GM12874 (cell line): ENCODE data around the gene EPHA2.

ENCODE experiments used
- TF ChIP-seq, protein P1 (sequence below): IDR thresholded peaks from 2 replicates; pipeline ENCODE4 v1.5.1; 2011; ENCODE audit warnings: low read depth, mild to moderate bottlenecking, control low read depth, low read length, moderate library complexity; ENCODE audit not compliant: insufficient read depth

EPHA2 gene

DNA sequence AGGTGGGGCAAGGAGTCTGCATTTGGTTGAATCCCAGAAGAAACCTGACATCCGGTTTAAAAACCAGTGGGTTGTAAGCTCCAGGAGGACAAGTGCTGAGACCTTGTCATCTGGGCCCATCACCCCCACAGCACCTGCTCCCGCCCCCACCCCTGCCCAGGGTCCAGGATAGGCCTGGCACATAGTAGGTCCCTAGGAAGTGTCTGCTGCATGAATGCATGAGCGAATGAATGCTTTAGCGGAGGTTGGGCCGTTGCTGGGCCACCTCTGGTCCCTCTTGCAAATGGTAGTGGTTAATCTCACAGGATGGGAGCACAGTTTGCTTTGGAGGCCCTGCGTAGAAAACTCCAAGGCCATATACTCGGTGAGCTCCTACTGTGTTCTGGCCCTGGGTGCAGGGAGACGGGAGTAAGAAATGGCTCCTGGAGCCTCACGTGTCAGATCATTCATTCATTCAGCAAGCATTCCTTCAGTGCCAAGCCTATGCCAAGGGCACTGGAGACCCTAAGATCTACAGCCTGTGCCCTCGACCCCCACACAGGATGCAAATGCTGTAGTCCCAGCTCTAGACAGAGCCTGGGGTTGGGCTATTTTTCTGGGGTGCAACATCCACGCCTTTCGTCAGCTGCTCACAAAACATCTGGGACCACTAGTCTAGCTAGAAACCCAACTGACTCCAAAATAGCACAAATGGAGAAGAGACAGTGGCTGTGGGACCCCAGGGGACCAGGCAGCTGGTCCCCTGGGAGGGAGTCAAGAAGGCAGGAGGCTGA is 28.9 kb downstream of the EPHA2 start:
- TF ChIP-seq, protein P1, sequence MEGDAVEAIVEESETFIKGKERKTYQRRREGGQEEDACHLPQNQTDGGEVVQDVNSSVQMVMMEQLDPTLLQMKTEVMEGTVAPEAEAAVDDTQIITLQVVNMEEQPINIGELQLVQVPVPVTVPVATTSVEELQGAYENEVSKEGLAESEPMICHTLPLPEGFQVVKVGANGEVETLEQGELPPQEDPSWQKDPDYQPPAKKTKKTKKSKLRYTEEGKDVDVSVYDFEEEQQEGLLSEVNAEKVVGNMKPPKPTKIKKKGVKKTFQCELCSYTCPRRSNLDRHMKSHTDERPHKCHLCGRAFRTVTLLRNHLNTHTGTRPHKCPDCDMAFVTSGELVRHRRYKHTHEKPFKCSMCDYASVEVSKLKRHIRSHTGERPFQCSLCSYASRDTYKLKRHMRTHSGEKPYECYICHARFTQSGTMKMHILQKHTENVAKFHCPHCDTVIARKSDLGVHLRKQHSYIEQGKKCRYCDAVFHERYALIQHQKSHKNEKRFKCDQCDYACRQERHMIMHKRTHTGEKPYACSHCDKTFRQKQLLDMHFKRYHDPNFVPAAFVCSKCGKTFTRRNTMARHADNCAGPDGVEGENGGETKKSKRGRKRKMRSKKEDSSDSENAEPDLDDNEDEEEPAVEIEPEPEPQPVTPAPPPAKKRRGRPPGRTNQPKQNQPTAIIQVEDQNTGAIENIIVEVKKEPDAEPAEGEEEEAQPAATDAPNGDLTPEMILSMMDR: no peak

DNA sequence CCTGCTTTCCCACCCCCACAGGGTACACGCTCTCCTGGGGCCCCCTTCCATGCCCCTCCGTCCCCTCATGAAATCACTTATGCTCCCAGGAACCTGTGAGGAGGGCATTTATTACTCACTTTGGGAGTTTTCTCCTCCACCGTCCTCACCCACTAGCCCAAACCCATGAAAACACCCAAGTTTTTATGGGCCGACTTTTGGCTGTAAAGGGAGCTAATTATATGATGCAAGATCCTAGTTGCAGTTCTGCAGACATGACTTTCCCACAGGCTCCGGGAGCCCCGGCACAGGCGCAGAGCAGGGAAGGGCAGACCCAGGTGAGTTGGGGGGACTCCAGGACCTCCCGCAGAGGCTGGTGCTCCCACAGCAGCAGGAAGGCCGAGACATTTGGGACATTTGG is 29.7 kb downstream of the EPHA2 start:
- TF ChIP-seq, protein P1: no peak

DNA sequence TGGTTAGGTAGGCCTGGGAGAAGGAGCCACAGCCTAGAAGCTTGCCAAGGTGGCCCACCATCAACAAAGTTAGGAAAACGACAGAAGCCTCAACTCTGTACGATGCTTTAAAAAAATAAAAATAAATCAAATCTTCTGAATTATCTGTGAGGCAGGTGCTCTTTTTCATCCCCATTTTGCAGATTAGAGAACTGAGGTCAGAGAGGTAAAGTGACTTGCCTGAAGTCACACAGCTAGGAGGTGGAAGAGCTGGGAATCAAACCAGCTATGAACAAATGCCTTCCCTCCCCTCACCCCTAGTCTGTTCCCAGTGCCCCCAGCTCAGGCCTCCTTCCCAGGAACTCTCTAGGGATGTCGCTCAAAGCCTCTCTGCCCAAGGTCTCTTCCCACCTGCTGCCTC is 30.4 kb downstream of the EPHA2 start:
- TF ChIP-seq, protein P1: no peak

DNA sequence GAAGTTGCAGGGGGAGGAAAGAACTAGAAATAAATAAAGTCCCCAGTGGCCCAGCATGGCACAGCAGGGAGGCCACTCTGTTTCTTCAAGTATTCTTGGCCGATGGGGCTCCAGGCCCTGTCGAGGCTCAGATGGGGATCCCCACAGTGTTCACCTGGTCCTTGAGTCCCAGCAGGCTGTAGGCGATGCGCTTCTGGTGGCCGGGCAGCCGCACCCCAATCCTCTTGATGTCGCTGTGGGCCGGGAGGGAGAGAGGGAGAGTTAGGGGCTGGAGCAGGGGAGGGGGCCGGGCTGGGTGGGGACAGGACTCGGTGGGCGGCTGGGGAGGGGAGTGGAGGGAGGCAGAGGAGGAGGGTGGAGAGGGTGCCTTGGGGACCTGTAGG is 30.8 kb downstream of the EPHA2 start:
- TF ChIP-seq, protein P1: no peak

DNA sequence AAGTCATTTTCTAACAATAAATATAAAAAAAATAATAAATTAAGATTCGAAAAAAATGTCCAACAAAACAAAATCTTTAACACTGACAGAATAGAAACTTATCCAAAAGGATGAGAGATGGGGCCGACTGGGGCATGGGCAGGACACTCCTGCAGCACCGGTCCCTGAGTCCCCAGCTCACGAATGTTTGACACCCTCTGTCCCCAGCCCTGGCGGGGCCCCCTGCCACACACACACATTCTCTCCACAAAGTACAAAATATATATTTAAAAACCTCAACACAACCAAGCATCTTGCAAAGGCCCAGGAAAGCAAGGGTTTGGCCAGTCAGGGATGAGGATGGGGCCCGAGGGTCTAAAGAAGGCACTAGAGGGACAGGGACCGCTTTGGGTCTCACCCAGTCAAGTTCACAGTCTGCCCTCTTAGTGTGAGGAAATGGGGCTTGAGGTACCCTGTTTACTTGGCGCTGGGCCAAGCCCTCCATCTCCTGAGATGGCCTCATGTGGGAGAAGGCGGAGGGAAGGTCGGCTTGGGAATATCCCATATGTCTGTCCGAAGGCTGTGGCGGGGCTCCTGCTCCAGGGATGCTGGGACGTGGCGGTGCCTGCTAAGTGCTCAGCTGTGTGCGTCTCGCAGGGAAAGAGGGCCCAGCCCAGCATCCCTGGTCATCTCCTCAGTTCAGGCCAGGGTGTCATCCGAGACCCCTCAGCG is 31.3 kb downstream of the EPHA2 start:
- TF ChIP-seq, protein P1: no peak

DNA sequence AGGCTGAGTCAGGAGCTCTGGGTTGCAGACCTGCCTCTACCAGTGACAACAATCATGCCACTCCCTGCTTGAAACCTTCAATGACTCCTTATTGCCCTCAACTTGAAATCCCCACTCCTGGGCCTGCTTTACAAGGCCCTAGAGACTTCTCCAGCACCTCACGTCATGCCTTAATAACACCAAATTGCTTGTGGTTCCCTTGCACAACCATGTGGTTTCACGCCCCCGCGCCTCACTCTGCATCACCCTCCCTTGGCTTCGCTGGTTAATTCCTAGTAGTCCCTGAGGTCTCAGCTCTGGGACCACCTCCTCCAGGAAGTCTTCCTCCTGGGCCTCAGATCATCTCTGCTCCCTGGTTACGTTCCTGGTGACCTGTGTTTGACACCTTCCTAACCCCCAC is 33.0 kb downstream of the EPHA2 start:
- TF ChIP-seq, protein P1: no peak

DNA sequence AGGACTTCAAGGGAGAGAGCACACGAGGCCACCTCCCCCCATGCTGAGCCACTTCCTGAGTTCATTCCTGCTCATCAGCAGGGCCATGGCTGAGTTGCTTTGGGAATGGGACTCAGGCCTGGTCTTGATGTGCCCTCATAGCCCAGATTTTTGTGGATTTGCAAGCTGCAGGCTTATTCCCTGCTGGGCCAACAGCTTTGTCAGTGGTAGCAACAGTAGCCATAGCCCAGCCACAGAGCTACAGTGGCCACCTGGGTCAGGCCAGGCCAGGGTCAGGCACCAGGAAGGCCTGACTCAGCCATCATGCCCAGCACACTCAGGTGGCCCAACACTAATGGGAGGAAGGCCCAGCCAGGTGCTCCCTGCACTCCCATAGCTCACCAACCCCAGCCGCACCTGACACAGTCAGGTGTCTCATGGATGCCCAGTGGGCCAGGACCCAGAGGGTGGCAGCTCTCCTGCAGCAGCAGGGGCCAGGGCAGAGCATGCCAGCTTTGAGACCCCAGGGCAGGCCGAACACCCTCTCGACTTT is 33.5 kb downstream of the EPHA2 start:
- TF ChIP-seq, protein P1: no peak
